Ishikawa (cell line): ENCODE results near the gene ECSIT.

Experiments
- CEBPB ChIP-seq: IDR thresholded peaks from 2 replicates; pipeline ENCODE4 v1.6.1; 2012
- CREB1 ChIP-seq: IDR thresholded peaks from 2 replicates; pipeline ENCODE4 v1.6.1; 2012; ENCODE audit warnings: low read depth
- EP300 ChIP-seq: IDR thresholded peaks from 2 replicates; pipeline ENCODE4 v1.6.1; 2012; ENCODE audit warnings: borderline replicate concordance
- FOXM1 ChIP-seq: IDR thresholded peaks from 2 replicates; pipeline ENCODE4 v1.6.1; 2012; ENCODE audit warnings: low read depth, borderline replicate concordance
- MAX ChIP-seq: IDR thresholded peaks from 2 replicates; pipeline ENCODE4 v1.6.1; 2012
- NFIC ChIP-seq: IDR thresholded peaks from 2 replicates; pipeline ENCODE4 v1.6.1; 2012
- RAD21 ChIP-seq: IDR thresholded peaks from 2 replicates; pipeline ENCODE4 v1.6.1; 2012; ENCODE audit warnings: low read depth
- REST ChIP-seq: IDR thresholded peaks from 2 replicates; pipeline ENCODE4 v1.6.1; 2012; ENCODE audit warnings: low read depth, mild to moderate bottlenecking
- TAF1 ChIP-seq: IDR thresholded peaks from 2 replicates; pipeline ENCODE4 v1.6.1; 2012; ENCODE audit warnings: low read depth, mild to moderate bottlenecking
- TEAD4 ChIP-seq: IDR thresholded peaks from 2 replicates; pipeline ENCODE4 v1.6.1; 2012
- USF1 ChIP-seq: IDR thresholded peaks from 2 replicates; pipeline ENCODE4 v1.6.1; 2012
- ZBTB7A ChIP-seq: IDR thresholded peaks from 2 replicates; pipeline ENCODE4 v1.6.1; 2012; ENCODE audit warnings: low read depth

ECSIT gene

GRCh38 chr19:11457115-11457514 lies 71.8 kb downstream of the ECSIT start:
- no peak for TF ChIP-seq RAD21
- no peak for TF ChIP-seq TAF1
- no peak for TF ChIP-seq USF1
- TF ChIP-seq CEBPB: no peak

- TF ChIP-seq TEAD4 (no peak), NFIC (no peak), CREB1 (no peak), RAD21 (no peak), USF1 (no peak), REST (no peak), CEBPB (no peak), ZBTB7A (no peak), MAX (no peak), FOXM1 (no peak), TAF1 (no peak), EP300 (no peak)
These were observed 72.3 kb downstream of the ECSIT start for GRCh38 chr19:11456659-11457058.
